ENCODE results near the gene KLK3.
A peak's percentile ranks its signal among the peaks of the same experiment; 100 is the strongest.

Gene KLK3

DNA sequence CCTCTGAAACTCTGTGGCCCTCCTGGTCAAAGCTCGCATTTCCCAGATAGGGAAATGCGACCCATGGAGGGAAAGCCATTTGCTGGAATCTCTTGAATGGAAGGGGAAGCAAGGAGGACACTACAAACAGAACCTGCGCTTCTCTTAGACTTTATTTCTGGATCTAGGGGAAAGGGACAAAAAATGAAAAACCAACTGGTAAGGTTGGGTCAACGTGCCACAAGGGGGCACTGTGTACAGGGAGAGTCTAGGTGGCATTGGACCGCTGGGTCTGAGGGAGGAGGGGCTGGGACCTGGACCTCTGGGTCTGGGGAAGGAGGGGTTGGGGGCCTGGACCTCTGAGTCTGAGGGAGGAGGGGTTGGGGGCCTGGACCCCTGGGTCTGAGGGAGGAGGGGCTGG lies 51.5 kb downstream of the KLK3 start:
- peak; percentile 66 for DNase-seq

GRCh38 chr19:50908336-50908735 lies 53.6 kb downstream of the KLK3 start:
- DNase-seq: no peak

DNA sequence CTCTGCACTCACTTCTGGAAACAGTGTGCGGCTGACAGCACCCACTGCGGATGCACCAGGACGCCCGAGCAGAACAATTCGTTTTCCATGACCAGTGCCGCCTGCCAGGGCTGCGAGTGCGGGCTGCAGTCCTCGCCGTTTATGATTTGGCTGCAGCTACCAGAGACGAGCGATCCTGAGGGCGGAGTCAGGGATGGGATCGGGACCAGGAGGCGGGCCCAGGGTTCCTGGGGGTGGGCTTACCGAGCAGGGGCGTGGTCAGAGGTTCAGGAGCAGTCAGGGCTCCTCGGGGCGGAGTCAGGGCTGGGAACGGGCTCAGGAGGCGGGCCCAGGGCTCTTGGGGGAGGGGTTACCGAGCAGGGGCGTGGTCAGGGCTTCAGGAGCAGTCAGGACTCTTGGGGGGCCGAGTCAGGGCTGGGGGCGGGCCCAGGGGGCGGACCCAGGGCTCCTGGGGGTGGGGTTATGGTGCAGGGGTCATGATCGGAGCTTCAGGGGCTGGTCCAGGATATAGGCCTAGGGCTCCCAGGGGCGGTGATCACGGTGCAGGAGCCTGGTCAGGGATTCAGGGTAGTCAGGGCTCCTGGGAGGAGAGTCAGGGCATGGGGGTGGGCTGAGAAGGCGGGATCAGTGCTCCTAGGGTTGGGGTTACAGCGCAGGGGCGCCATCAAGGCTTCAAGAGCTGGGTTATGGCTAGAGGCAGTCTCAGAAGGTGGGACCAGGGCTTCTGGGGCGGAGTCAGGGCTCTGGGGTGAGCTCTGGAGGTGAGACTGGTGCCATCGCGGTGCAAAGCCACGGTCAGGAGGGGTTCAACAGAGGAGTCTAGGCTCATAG lies 54.7 kb downstream of the KLK3 start:
- peak; percentile 72 for DNase-seq
